Measurements from ENCODE around the gene ADAM12. TPM values are rescaled to one million over a fixed set of nuclear protein-coding genes. Genes with fewer than 3 reads are reported as not detected.

ADAM12 gene
- total and polyA plus RNA-seq, 2 donors (not counting 3 experiments of a cell fraction or from before 2014, with no cell fraction given): 0.22 to 0.33 TPM

- H4K20me1 ChIP-seq (replicated peaks; ENCODE audit: control insufficient read depth, extremely low read depth, insufficient read depth, low read length): no peaks in the 10 kb centered on the region
- TF ChIP-seq POLR2A (IDR thresholded peaks at IDR 0.05; ENCODE audit: low read depth, low read length) (no peak), GATA2 (IDR thresholded peaks at IDR 0.05; ENCODE audit: insufficient read depth, insufficient read length, low read depth, low read length) (no peak), MAX (IDR thresholded peaks at IDR 0.05; ENCODE audit: insufficient read depth, insufficient read length) (no peak), CTCF (IDR thresholded peaks at IDR 0.05; ENCODE audit: extremely low read depth in 1 of 2, insufficient read depth in 1 of 2, low read depth in 1 of 2, low read length in 2 of 2) (no peak), MYC (IDR thresholded peaks at IDR 0.05; ENCODE audit: low read depth, low read length) (no peak), POLR2AphosphoS5 (IDR thresholded peaks at IDR 0.05; ENCODE audit: insufficient read depth, low read depth, low read length) (no peak), FOS (IDR thresholded peaks at IDR 0.05; ENCODE audit: borderline replicate concordance, insufficient read depth, low read length) (no peak), EZH2 (IDR thresholded peaks at IDR 0.05; ENCODE audit: borderline replicate concordance, low read depth, low read length, severe bottlenecking) (no peak), JUN (IDR thresholded peaks at IDR 0.05; ENCODE audit: borderline replicate concordance, insufficient read depth, insufficient read length, low read depth) (no peak)
- ChIA-PET CTCF (no interaction called here), POLR2A (no interaction called here)
- H3K9me3 ChIP-seq (replicated peaks; ENCODE audit: control insufficient read depth, insufficient read depth, low read length): no peaks in the 10 kb centered on the region
- no peaks in the 10 kb centered on the region for H3K79me2 ChIP-seq (ENCODE audit: control insufficient read depth, insufficient read depth, low read length)
- no peak overlapping the region for H3K9ac ChIP-seq (replicated peaks; ENCODE audit: extremely low read depth, insufficient read depth, low read length)
- H3K27me3 ChIP-seq (ENCODE audit: control insufficient read depth in 2 of 2, insufficient read depth in 2 of 2, low read length in 2 of 2): no peaks in the 10 kb centered on the region
- no peak for DNase-seq (ENCODE audit: low read depth, low spot score)
- H3K4me3 ChIP-seq (replicated peaks in 1 of 3; ENCODE audit: insufficient read depth in 1 of 3, low read depth in 1 of 3, low read length in 3 of 3): no peak overlapping the region
- dilution Hi-C loops (cut with MboI; ENCODE audit: extremely low pct_ligation_motif_present, low sequenced_read_pairs) (no loop called here), intact Hi-C loops (cut with micrococcal nuclease) (no loop called here)
- no peaks in the 10 kb centered on the region for H3K4me1 ChIP-seq (ENCODE audit: control insufficient read depth, extremely low read depth, insufficient read depth, low read length)
- no peak for FAIRE-seq
- H2AFZ ChIP-seq (ENCODE audit: low read depth, low read length): no peak overlapping the region
- H3K36me3 ChIP-seq (ENCODE audit: control insufficient read depth in 2 of 2, extremely low read depth in 1 of 2, insufficient read depth in 2 of 2, low read length in 2 of 2): no peaks in the 10 kb centered on the region
- H3K4me2 ChIP-seq (ENCODE audit: insufficient read depth, low read length): no peak overlapping the region
- H3K27ac ChIP-seq (ENCODE audit: insufficient read depth, low read depth, low read length): no peak overlapping the region
- no peaks in the 10 kb centered on the region for H3K9me1 ChIP-seq (replicated peaks; ENCODE audit: control insufficient read depth, extremely low read depth, insufficient read depth, low read length)
- BruUV-seq (replicated peaks): no TSS peak
Observed at GRCh38 chr10:126256864-126257263, 131.4 kb downstream of the ADAM12 start.
